Lung (tissue), 12 donors: ENCODE results near the gene LUC7L2. TPM values are rescaled to one million over a fixed set of nuclear protein-coding genes. Genes with fewer than 3 reads are reported as not detected.

ENCODE experiments used
- ATAC-seq: fragments of 200-7000 bp; cut with Tn5 transposase; one replicate; pipeline ENCODE4 v1.9.1; 2020; ENCODE audit warnings: moderate number of reproducible peaks; ENCODE audit not compliant: insufficient read depth, low FRiP score
- DNase-seq, 3 donors: peaks; one replicate each; pipeline ENCODE4 v3.0.0-alpha.2; 2013 to 2017
- H3K27ac ChIP-seq, 2 donors: one replicate each; pipeline ENCODE4 v1.5.1; 2013; ENCODE audit warnings: mild to moderate bottlenecking in 2 of 2, moderate library complexity in 2 of 2, control low read depth in 1 of 2, inconsistent platforms in 1 of 2, low read depth in 1 of 2, low read length in 1 of 2
- H3K27me3 ChIP-seq, 3 donors: one replicate each; pipeline ENCODE4 v1.5.1; 2013; ENCODE audit warnings: low read length in 2 of 3; ENCODE audit not compliant: control insufficient read depth in 3 of 3, insufficient read depth in 3 of 3
- H3K36me3 ChIP-seq, 4 donors: one replicate each; pipeline ENCODE4 v1.5.1; 2013; ENCODE audit warnings: low read length in 4 of 4, mild to moderate bottlenecking in 1 of 4, moderate library complexity in 1 of 4; ENCODE audit not compliant: control insufficient read depth in 4 of 4, insufficient read depth in 4 of 4
- H3K4me1 ChIP-seq, 5 donors: one replicate each; pipeline ENCODE4 v1.5.1; 2013; ENCODE audit warnings: low read length in 5 of 5, mild to moderate bottlenecking in 2 of 5, moderate library complexity in 1 of 5; ENCODE audit not compliant: control insufficient read depth in 5 of 5, insufficient read depth in 5 of 5
- H3K4me3 ChIP-seq: one replicate; pipeline ENCODE4 v1.5.1; 2013; ENCODE audit warnings: mild to moderate bottlenecking, control low read depth, moderate library complexity
- H3K9ac ChIP-seq, 2 donors: one replicate each; pipeline ENCODE4 v1.5.1; 2013; ENCODE audit warnings: low read length in 2 of 2, control low read depth in 1 of 2; ENCODE audit not compliant: insufficient read depth in 1 of 2
- H3K9me3 ChIP-seq, 4 donors: one replicate each; pipeline ENCODE4 v1.5.1; 2013; ENCODE audit warnings: low read length in 3 of 4, mild to moderate bottlenecking in 1 of 4, moderate library complexity in 1 of 4; ENCODE audit not compliant: control insufficient read depth in 4 of 4, insufficient read depth in 3 of 4
- WGBS, 2 donors: extraction: QIAGEN DNeasy Blood & Tissue Kit; methylation state at CpG; one replicate each; pipeline ENCODE4 v1.1.7; 2013; 5-methylcytosine and 5-hydroxymethylcytosine counted together
- polyA plus RNA-seq, 2 donors: library from polyadenylated mRNA; stranded (reverse); fragments of 200-250 nt; gene quantifications; one replicate each; pipeline ENCODE4 v1.2.1, GENCODE V29; 2013
- total RNA-seq, 2 donors: library from RNA; depleted of rRNA in 1 of 2; stranded (reverse); fragments of >200 nt in 1 of 2; gene quantifications; one replicate each; pipeline ENCODE4 v1.2.1, GENCODE V29; 2014 to 2021
- TF ChIP-seq, protein P1 (sequence below): IDR thresholded peaks from 2 replicates; pipeline ENCODE4 v1.5.1; 2012; ENCODE audit warnings: mild to moderate bottlenecking; ENCODE audit errors: control extremely low read depth, extremely low read depth
- donor health status: control.
- donor health status: control.
- donor health status: Bipolar disorder and iron deficiency.
- donor health status: healthy.
- donor health status: DM: yes; HTN: yes; CAD: no.

LUC7L2 gene
- total and polyA plus RNA-seq, 4 donors: 35.1 to 95.4 (median 67.3) TPM

DNA sequence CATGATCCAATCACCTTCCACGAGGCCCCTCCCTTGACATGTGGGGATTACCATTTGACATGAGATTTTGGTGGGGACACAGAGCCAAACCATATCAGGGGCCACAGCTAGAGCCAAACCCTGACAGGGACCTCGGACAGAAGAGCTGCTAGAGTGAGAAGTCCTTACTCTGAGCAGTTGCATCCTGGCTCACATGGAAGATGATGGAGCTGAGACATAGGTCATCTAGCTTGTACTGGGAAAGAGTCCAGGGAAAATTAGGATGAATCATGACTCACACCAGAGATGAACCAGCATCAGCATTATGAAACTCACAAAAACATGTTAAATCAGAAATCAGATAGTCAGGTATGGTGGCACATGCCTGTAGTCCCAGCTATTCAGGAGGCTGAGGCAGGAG is 31.3 kb upstream of the LUC7L2 start:
- Histone ChIP-seq H3K27ac (no peak overlapping the region), H3K27me3 (no peaks in the 10 kb centered on the region), H3K9ac (no peak overlapping the region), H3K4me1 (peaks cover 0 to 4% (median 0%) of the 10 kb centered on the region in 5 donors), H3K9me3 (no peaks in the 10 kb centered on the region), H3K36me3 (no peaks in the 10 kb centered on the region), H3K4me3 (no peak overlapping the region)
- ATAC-seq (no peak), DNase-seq (no peak)
- TF ChIP-seq, protein P1, sequence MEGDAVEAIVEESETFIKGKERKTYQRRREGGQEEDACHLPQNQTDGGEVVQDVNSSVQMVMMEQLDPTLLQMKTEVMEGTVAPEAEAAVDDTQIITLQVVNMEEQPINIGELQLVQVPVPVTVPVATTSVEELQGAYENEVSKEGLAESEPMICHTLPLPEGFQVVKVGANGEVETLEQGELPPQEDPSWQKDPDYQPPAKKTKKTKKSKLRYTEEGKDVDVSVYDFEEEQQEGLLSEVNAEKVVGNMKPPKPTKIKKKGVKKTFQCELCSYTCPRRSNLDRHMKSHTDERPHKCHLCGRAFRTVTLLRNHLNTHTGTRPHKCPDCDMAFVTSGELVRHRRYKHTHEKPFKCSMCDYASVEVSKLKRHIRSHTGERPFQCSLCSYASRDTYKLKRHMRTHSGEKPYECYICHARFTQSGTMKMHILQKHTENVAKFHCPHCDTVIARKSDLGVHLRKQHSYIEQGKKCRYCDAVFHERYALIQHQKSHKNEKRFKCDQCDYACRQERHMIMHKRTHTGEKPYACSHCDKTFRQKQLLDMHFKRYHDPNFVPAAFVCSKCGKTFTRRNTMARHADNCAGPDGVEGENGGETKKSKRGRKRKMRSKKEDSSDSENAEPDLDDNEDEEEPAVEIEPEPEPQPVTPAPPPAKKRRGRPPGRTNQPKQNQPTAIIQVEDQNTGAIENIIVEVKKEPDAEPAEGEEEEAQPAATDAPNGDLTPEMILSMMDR: no peak
- WGBS, 2 donors: 69 to 91% methylated on average over 2 of the region's 2 CpGs

DNA sequence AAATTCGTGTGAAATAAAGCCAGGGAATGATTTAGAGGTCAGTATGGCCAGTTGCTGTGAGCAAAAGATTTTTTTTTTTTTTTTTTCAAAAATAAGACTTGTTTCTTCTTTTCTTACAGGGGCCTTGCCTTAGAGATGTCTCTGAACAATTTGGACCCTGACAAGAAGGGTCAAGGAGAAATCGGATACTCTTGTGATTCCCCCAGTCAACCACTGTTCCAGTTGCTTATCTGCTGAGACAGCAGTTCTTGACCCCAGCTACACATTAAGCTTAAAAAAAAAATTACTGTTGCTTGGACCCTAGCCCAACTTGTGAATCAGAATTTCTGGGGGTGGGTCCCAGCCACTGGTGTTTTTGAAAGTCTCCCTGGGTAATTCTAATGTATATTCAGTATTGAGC is 30.6 kb upstream of the LUC7L2 start:
- Histone ChIP-seq H3K27me3 (no peaks in the 10 kb centered on the region), H3K9me3 (no peaks in the 10 kb centered on the region), H3K4me1 (peaks cover 0 to 4% (median 0%) of the 10 kb centered on the region in 5 donors), H3K36me3 (no peaks in the 10 kb centered on the region), H3K27ac (no peak overlapping the region), H3K4me3 (no peak overlapping the region), H3K9ac (no peak overlapping the region)
- DNase-seq (peak in 1 of 3 donors; percentile 8), ATAC-seq (no peak)
- TF ChIP-seq, protein P1: no peak
- WGBS, 2 donors: 58 to 65% methylated on average over 2 of the region's 2 CpGs

DNA sequence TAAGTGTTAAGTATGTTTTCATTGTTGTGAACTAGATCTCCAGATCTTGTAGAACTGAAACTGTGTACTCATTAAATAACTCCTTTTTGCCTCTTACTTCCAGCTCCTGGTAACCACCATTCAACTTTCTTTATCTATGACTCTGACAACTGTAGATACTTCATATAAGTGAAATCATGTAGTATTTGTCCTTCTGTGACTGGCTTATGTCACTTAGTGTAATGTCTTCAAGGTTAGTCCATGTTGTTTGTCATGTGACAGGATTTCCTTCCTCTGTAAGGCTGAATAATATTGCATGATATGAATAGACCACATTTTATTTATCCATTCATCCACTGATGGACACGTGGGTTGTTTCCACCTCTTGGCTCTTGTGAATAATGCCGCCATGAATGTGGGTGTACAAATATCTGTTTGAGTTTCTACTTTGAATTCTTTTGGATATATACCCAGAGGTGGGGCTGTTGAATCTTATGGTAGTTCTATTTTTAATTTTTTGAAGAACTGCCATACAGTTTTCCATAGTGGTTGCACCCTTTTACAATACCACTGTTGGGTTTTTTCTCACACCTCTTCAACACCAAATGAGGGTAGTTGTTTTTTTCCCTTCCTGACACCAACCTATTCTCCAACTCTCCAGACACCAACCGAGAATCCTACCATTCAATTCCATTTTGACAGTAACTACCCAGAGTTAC is 29.2 kb upstream of the LUC7L2 start:
- DNase-seq (no peak), ATAC-seq (no peak)
- H3K9ac ChIP-seq: no peak overlapping the region
- no peak overlapping the region for H3K27ac ChIP-seq
- H3K4me3 ChIP-seq: no peak overlapping the region
- WGBS, 2 donors: 76 to 80% methylated on average over 3 of the region's 3 CpGs
- H3K27me3 ChIP-seq: peaks cover 0 to 4% (median 0%) of the 10 kb centered on the region in 3 donors
- TF ChIP-seq, protein P1: no peak
- H3K4me1 ChIP-seq: peaks cover 0 to 4% (median 0%) of the 10 kb centered on the region in 5 donors
- no peaks in the 10 kb centered on the region for H3K9me3 ChIP-seq
- H3K36me3 ChIP-seq: no peaks in the 10 kb centered on the region
